ENCODE measurements around the gene LRRC7.
"Not testable (repeated sequence)": the region's sequence is repeated elsewhere in the genome, so short reads cannot be mapped to it uniquely, and the experiment has no call there.

Gene LRRC7

GRCh38 chr1:69911301-69911801 lies 343.6 kb downstream of the LRRC7 start:
- DNase-seq, result no peak

DNA sequence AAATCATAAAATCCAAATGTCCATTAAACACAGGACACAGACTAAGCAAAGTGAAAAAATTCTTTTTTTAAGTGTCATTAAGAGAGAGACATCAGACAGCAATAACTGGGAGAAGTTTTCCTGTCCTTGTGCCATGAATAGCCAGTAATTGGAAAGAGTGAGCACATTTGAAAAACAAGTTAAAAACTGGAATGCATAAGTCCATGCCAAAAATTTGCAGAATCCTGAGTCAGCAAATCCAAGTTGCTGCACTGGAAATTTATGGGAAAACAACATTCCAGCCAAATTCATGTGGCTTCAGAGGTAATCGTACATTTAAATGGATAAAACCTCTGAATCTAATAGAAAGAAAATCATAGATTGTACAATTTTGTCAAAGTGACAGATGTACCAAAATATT lies 346.3 kb downstream of the LRRC7 start:
- no peak for DNase-seq

- DNase-seq, result no peak
These were observed 347.4 kb downstream of the LRRC7 start for GRCh38 chr1:69914976-69915765.

DNA sequence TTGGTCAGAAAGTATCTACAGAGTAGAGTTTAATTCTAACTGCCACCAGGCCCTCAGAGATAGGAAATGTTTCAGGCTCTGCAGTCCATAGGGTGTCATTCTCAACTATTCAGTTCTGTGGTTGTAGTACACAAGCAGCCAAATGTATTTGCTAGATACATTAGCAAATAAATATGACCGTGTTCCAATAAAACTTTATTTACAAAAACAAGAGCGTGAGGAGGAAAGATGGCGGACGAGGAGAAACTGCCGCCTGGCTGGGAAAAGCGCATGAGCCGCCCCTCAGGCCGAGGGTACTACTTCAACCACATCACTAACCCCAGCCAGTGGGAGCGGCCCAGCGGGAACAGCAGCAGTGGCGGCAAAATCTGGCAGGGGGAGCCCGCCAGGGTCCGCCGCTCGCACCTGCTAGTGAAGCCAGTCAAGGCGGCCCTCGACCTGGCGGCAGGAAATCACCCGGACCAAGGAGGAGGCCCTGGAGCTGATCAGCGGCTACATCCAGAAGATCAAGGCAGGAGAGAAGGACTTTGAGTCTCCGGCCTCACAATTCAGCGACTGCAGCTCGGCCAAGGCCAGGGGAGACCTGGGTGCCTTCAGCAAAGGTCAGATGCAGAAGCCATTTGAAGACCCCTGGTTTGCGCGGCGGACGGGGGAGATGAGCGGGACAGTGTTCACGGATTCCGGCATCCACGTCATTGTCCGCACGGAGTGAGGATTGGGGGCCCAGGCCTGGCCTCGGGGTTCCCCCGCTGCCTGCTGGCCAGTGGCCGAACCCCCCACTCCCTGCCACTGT lies 351.6 kb downstream of the LRRC7 start:
- DNase-seq, result no peak

GRCh38 chr1:69919922-69920273 lies 352.2 kb downstream of the LRRC7 start:
- DNase-seq, result no peak

- DNase-seq, result no peak
These were observed 352.7 kb downstream of the LRRC7 start for GRCh38 chr1:69920426-69920825.

GRCh38 chr1:69921486-69921885 lies 353.8 kb downstream of the LRRC7 start:
- no peak for DNase-seq

GRCh38 chr1:69928234-69928633 lies 360.5 kb downstream of the LRRC7 start:
- DNase-seq, result not testable (repeated sequence)

- DNase-seq, result no peak
These were observed 361.8 kb downstream of the LRRC7 start for GRCh38 chr1:69929308-69930057.

- no peak for DNase-seq
These were observed 362.7 kb downstream of the LRRC7 start for GRCh38 chr1:69930396-69930795.

GRCh38 chr1:69932760-69933159 lies 365.0 kb downstream of the LRRC7 start:
- no peak for DNase-seq

DNA sequence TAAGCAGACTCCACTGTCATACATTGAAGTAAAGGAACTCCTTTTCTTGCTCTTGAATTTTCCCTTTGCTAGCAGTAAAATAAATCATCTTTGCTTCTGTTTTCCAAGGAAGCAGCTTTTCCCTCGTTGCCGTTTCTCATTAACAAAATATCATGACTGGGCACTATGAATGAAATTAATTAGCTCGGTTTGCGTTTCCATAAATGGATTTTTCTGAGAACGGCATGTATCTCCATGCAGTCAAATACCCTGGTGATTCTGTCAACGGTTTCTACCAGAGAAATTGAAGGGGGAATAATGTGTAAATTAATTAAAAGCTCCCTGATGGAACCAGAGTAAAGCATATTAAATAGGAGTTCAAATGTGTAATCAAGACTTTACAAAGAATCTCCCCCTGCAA lies 372.5 kb downstream of the LRRC7 start:
- no peak for DNase-seq

DNA sequence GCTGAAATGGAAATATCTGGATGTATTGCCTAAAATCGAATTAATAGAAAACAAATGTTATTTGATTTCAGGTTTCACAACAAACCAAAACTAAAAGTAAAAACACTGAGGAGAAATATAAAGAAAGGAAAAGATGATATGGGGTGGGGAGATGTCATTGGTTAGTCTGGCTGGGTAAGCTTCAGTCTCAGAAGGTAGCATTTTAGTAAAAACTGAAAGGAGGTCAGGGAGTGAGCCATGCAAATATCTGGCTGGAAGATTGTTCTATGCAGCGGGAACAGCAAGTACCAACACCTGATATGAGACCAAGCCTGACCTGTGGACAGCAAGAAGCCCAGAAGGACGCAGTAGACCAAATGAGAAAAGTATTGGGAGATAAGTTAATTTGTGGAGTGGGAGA lies 373.1 kb downstream of the LRRC7 start:
- no peak for DNase-seq

DNA sequence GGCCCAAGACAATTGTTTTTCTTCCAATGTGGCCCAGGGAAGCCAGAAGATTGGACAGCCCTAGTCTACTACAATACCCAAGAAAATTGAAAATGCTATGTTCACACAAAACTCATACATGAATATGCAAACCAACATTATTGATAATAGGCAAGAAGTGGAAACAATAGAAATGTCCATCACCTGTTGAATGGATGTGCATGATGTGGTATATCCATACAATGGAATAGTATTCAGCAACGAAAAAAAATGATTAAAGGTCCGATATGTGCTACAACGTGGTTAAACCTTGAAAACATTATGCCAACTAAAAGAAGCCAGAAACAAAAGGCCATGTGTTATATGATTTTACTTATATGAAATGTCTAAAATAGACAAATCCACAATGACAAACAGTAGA lies 375.3 kb downstream of the LRRC7 start:
- DNase-seq, result no peak

DNA sequence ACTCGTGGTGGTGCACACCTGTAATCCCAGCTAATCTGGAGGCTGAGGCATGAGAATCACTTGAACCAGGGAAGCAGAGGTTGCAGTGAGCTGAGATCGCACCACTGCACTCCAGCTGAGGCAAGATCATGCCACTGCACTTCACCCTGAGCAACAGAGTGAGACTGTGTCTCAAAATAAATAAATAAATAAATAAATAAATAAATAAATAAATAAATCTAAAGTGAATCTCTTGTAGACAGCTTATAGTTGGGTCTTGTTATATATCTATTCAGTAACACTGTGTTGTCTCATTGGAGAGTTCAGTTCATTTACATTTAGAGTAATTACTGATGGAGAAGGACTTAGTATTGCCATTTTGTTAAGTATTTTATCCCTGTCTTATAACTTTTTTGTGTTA lies 379.2 kb downstream of the LRRC7 start:
- no peak for DNase-seq

DNA sequence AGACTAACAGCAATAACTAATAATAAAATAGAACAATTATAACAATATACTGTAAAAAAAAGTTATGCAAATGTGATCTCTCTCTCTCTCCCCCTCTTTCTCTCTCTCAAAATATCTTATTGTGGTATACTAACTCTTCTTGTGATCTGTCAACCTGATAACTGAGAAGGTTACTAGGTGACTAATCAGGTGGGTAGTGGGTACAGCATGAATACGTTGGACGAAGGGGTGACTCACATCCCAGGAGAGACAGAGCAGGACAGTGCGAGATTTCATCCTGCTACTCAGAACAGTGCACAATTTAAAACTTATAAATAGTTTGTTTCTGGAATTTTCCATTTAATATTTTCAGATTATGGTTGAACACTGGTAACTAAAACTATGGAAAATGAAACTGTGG lies 380.1 kb downstream of the LRRC7 start:
- no peak for DNase-seq

GRCh38 chr1:69952676-69953075 lies 385.0 kb downstream of the LRRC7 start:
- DNase-seq, result no peak

DNA sequence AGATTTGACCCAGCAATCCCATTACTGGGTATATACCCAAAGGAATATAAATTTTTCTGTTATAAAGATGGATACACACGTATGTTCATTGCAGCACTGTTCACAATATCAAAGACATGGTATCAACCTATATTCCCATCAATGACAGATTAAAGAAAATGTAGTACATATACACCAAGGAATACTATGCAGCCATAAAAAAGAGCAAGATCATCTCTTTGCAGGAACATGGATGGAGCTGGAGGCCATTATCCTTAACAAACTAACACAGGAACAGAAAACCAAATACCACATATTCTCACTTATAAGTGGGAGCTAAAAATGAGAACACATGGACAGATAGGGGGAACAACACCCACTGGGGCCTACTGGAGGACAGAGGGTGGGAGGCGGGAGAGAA lies 394.7 kb downstream of the LRRC7 start:
- not testable (repeated sequence) for DNase-seq

GRCh38 chr1:69967245-69967766 lies 399.6 kb downstream of the LRRC7 start:
- DNase-seq, result no peak

DNA sequence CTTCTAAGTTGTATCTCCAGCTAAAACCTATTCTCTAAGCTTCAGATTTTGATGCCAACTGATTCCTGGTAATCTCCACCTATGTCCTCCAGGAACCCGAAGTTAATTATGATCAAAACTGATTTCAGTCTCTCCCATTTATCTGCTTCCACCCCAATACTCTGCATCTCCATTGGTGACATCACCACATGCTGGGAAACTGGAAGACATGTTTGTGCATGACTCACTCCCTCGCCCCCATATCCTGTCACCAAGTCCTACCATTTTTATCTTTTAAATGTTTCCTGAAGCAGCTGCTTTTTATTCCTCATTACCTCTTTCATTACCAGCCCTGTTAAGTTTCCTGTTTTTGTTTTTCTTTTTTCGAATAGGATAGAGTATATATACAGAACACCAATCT lies 409.2 kb downstream of the LRRC7 start:
- no peak for DNase-seq

DNA sequence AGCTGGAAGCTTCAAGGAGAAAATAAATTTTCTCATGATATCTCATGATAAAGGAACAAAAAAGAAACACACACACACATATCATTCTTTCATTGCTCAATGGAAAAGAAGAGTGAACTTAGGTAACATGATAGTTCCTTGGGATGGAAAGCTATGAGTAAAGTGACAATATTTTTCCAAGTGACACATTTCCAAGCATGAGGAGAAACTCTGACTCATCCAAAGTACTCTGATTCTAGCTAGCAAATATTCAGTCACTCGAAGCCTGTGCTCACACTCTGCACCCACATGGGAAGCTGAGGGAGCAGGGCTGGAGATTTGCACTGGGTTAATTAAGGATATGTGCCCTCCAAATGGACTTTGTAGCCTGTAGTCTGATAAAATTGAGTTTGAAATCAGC lies 415.3 kb downstream of the LRRC7 start:
- DNase-seq, result no peak

- DNase-seq, result no peak
These were observed 417.7 kb downstream of the LRRC7 start for GRCh38 chr1:69985376-69985775.

DNA sequence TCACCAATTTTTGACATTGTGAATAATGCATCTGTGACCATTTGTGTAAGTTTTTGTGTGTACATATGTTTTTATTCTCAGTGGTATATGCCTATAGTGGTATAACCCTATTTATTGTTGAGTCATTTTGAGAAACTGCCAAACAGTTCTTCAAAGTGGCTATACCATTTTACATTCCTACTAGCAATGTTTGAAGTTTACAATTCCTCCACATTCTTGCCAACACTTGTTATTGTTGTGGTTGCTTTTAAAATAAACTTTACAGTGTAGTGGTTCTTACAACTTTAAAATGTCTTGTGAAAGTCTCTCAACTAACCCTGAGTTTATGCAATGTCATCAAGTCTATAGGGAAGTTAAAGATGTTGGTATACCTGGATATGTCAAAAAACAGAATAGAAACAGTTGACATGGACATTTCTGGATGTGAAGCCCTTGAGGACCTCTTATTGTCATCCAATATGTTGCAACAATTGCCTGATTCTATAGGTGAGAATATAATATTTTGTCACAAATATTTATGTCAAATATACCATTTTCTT lies 418.2 kb downstream of the LRRC7 start:
- DNase-seq, result no peak
